ENCODE measurements around the gene PDSS1.

GRCh38 chr10:26675873-26676257 lies 21.6 kb upstream of the PDSS1 start:
- no peak for TF ChIP-seq POLR2AphosphoS5 (IDR thresholded peaks at IDR 0.05)
- no peak for TF ChIP-seq CTCF (IDR thresholded peaks at IDR 0.05)
- TF ChIP-seq POLR2A (IDR thresholded peaks at IDR 0.05), result no peak

Data from stomach (tissue), 4 donors.